SK-N-SH (cell line): ENCODE results near the gene LRMDA. TPM values are rescaled to one million over a fixed set of nuclear protein-coding genes. Genes with fewer than 3 reads are reported as not detected.

ENCODE experiments used
- CTCF ChIA-PET: fragments of 300-600, 350-600 bp; formaldehyde crosslinking; extraction: SDS; loops from one replicate; lab custom pipeline; 2021; lab: Yijun Ruan, JAX
- POLR2A ChIA-PET: fragments of 350-600 bp; sonication (Branson Sonifier 250); formaldehyde crosslinking; extraction: SDS; loops from one replicate; lab custom pipeline; 2020; ENCODE audit warnings: antibody characterized with exemption, inconsistent platforms; lab: Yijun Ruan, JAX
- DNase-seq: peaks from one replicate; pipeline ENCODE4 v3.0.0; 2012
- H2AFZ ChIP-seq: fragments of 200-600 bp; sonication (generic); 2 replicates; pipeline ENCODE4 v1.8.1; 2016; ENCODE audit warnings: antibody characterized with exemption, mild to moderate bottlenecking, low read depth
- H3F3A ChIP-seq: fragments of 200-600 bp; sonication (generic); replicated peaks from 2 replicates; pipeline ENCODE3; 2016; ENCODE audit warnings: antibody characterized with exemption, mild to moderate bottlenecking; ENCODE audit not compliant: insufficient read depth
- H3K27ac ChIP-seq, 2 experiments: fragments of 200-500 bp in 1 of 2; fragments of 200-600 bp in 1 of 2; sonication (Bioruptor generic) in 1 of 2; sonication (generic), shearing (Covaris generic) in 1 of 2; 2 replicates each; pipeline versions ENCODE4 v1.5.1 to v1.6.1; 2014 to 2016; ENCODE audit warnings: low read depth in 2 of 2, inconsistent platforms in 1 of 2, low read length in 1 of 2, mild to moderate bottlenecking in 1 of 2, mixed read lengths in 1 of 2
- H3K27me3 ChIP-seq: fragments of 200-600 bp; sonication (generic), shearing (Covaris generic); 2 replicates; pipeline ENCODE4 v1.6.1; 2016; ENCODE audit warnings: mixed run types; ENCODE audit not compliant: insufficient read depth
- H3K36me3 ChIP-seq, 2 experiments: fragments of 200-500 bp in 1 of 2; fragments of 200-600 bp in 1 of 2; sonication (Bioruptor generic) in 1 of 2; sonication (generic) in 1 of 2; replicated peaks in 1 of 2; 2 replicates each; pipeline versions ENCODE3 to v1.5.1; 2014 to 2016; ENCODE audit warnings: low read length in 1 of 2, mild to moderate bottlenecking in 1 of 2; ENCODE audit not compliant: insufficient read depth in 2 of 2, control insufficient read depth in 1 of 2
- H3K4me1 ChIP-seq, 2 experiments: fragments of 200-500 bp in 1 of 2; fragments of 200-600 bp in 1 of 2; sonication (Bioruptor generic) in 1 of 2; sonication (generic), shearing (Covaris generic) in 1 of 2; 2 replicates each; pipeline versions ENCODE4 v1.5.1 to v1.6.1; 2014 to 2016; ENCODE audit warnings: low read depth in 1 of 2, low read length in 1 of 2, mixed run types in 1 of 2; ENCODE audit not compliant: insufficient read depth in 2 of 2, control insufficient read depth in 1 of 2
- H3K4me2 ChIP-seq: fragments of 200-600 bp; sonication (generic), shearing (Covaris generic); 2 replicates; pipeline ENCODE4 v1.6.1; 2017; ENCODE audit warnings: mixed run types
- H3K4me3 ChIP-seq, 2 experiments: fragments of 200-500 bp in 1 of 2; fragments of 200-600 bp in 1 of 2; sonication (Bioruptor generic) in 1 of 2; sonication (generic), shearing (Covaris generic) in 1 of 2; 2 replicates each; pipeline versions ENCODE4 v1.5.1 to v1.8.1; 2014 to 2016; ENCODE audit warnings: low read depth in 2 of 2, inconsistent platforms in 1 of 2, low read length in 1 of 2, mild to moderate bottlenecking in 1 of 2, mixed read lengths in 1 of 2, moderate library complexity in 1 of 2
- H3K79me2 ChIP-seq: fragments of 200-600 bp; sonication (generic); 2 replicates; pipeline ENCODE4 v1.8.1; 2017; ENCODE audit warnings: mild to moderate bottlenecking; ENCODE audit not compliant: insufficient read depth
- H3K9ac ChIP-seq: fragments of 200-600 bp; sonication (generic); 2 replicates; pipeline ENCODE4 v1.6.1; 2017; ENCODE audit warnings: mixed run types
- H3K9me2 ChIP-seq: fragments of 200-600 bp; sonication (generic); 2 replicates; pipeline ENCODE4 v1.6.1; 2017; ENCODE audit warnings: mixed run types
- H3K9me3 ChIP-seq: fragments of 200-600 bp; sonication (generic); 2 replicates; pipeline ENCODE4 v1.6.1; 2017; ENCODE audit warnings: mixed run types, mild to moderate bottlenecking, moderate library complexity
- H4K20me1 ChIP-seq: fragments of 200-600 bp; sonication (generic); 2 replicates; pipeline ENCODE4 v1.6.1; 2017; ENCODE audit warnings: mild to moderate bottlenecking, mixed run types; ENCODE audit not compliant: insufficient read depth
- CHD2 ChIP-seq: fragments of 150-350 bp; IDR thresholded peaks from 2 replicates; pipeline ENCODE4 v1.6.1; 2018; ENCODE audit warnings: low read length; ENCODE audit not compliant: partially characterized antibody
- ELF1 ChIP-seq: IDR thresholded peaks from 2 replicates; pipeline ENCODE4 v1.4.0; 2012
- EZH2phosphoT487 ChIP-seq: fragments of 200-600 bp; sonication (generic); IDR thresholded peaks from 2 replicates; pipeline ENCODE4 v1.6.1; 2017; ENCODE audit warnings: low read depth, mixed run types, mild to moderate bottlenecking, antibody characterized with exemption, moderate library complexity, borderline replicate concordance
- GATA2 ChIP-seq: sonication (generic); formaldehyde crosslinking; IDR thresholded peaks from 2 replicates; pipeline ENCODE4 v1.5.0; 2020; ENCODE audit warnings: mild to moderate bottlenecking, missing genetic modification reagents
- IRF3 ChIP-seq: fragments of 150-350 bp; IDR thresholded peaks from 2 replicates; pipeline ENCODE4 v1.6.1; 2016; ENCODE audit warnings: mild to moderate bottlenecking, low read depth, low read length
- JUND ChIP-seq: IDR thresholded peaks from 2 replicates; pipeline ENCODE4 v1.4.0; 2012
- NFIC ChIP-seq: IDR thresholded peaks from 2 replicates; pipeline ENCODE4 v1.4.0; 2012; ENCODE audit warnings: borderline replicate concordance
- NRF1 ChIP-seq: IDR thresholded peaks from 2 replicates; pipeline ENCODE4 v1.6.1; 2012; ENCODE audit warnings: low read depth, mild to moderate bottlenecking, low read length
- PBX3 ChIP-seq: IDR thresholded peaks from 2 replicates; pipeline ENCODE4; 2012
- POLR2AphosphoS5 ChIP-seq: IDR thresholded peaks from 2 replicates; pipeline ENCODE4 v1.6.1; 2012; ENCODE audit warnings: low read depth, low read length
- RCOR1 ChIP-seq: fragments of 150-350 bp; IDR thresholded peaks from 2 replicates; pipeline ENCODE4 v1.6.1; 2017; ENCODE audit warnings: antibody characterized with exemption, low read length
- RXRA ChIP-seq: IDR thresholded peaks from 2 replicates; pipeline ENCODE4 v1.4.0; 2012; ENCODE audit warnings: low read depth, mild to moderate bottlenecking, borderline replicate concordance
- TAF1 ChIP-seq: IDR thresholded peaks from 2 replicates; pipeline ENCODE4 v1.6.1; 2012; ENCODE audit warnings: low read depth, mild to moderate bottlenecking, low read length, moderate library complexity, borderline replicate concordance
- TCF12 ChIP-seq: IDR thresholded peaks from 2 replicates; pipeline ENCODE4 v1.4.0; 2012
- TEAD4 ChIP-seq: IDR thresholded peaks from 2 replicates; pipeline ENCODE4 v1.4.0; 2012; ENCODE audit warnings: mild to moderate bottlenecking, borderline replicate concordance; ENCODE audit not compliant: insufficient read depth
- USF1 ChIP-seq: IDR thresholded peaks from 2 replicates; pipeline ENCODE4 v1.4.0; 2012; ENCODE audit warnings: low read depth, borderline replicate concordance
- YY1 ChIP-seq: IDR thresholded peaks from 2 replicates; pipeline ENCODE4 v1.4.0; 2012; ENCODE audit warnings: low read depth, mild to moderate bottlenecking
- ZBTB33 ChIP-seq: IDR thresholded peaks from 2 replicates; pipeline ENCODE4 v1.4.0; 2012; ENCODE audit warnings: low read depth, borderline replicate concordance
- WGBS: methylation state at CpG from one replicate; pipeline ENCODE4 v1.1.6; 2017; ENCODE audit warnings: low lambda C conversion rate; 5-methylcytosine and 5-hydroxymethylcytosine counted together
- polyA plus RNA-seq, 3 experiments: library from polyadenylated mRNA; depleted of rRNA; stranded (reverse); fragments of >200 nt; gene quantifications; 2 replicates each; pipeline ENCODE4 v1.2.3, GENCODE V29; 2012

Gene LRMDA
- polyA plus RNA-seq, 1 of the 3 experiments (the other 2 are of a cell fraction) = 0.95 TPM

- no peaks in the 10 kb centered on the region for H4K20me1 ChIP-seq
- 66% methylated on average over 5 of the region's 5 CpGs for WGBS
- no peaks in the 10 kb centered on the region for H3K27me3 ChIP-seq
- no peak overlapping the region; a peak in 1 of 4 replicates for H3K27ac ChIP-seq
- no peaks in the 10 kb centered on the region for H3K79me2 ChIP-seq
- H3K4me1 ChIP-seq = no peaks in the 10 kb centered on the region
- H3K36me3 ChIP-seq = no peaks in the 10 kb centered on the region
- H3K9me2 ChIP-seq = no peaks in the 10 kb centered on the region
- H3K9me3 ChIP-seq = no peaks in the 10 kb centered on the region
- TF ChIP-seq POLR2AphosphoS5 (no peak), NRF1 (no peak), YY1 (no peak), TAF1 (no peak), RXRA (no peak), IRF3 (no peak)
- H3F3A ChIP-seq = no peaks in the 10 kb centered on the region
- CTCF ChIA-PET = no interaction called here
- no peak overlapping the region for H3K9ac ChIP-seq
- no peak overlapping the region for H2AFZ ChIP-seq
- POLR2A ChIA-PET = no interaction called here
- no peak overlapping the region for H3K4me3 ChIP-seq
- DNase-seq = no peak
- no peak overlapping the region for H3K4me2 ChIP-seq
These were observed 174.9 kb downstream of the LRMDA start for GRCh38 chr10:75606203-75606779.

- DNase-seq = no peak
- Histone ChIP-seq H3K4me3 (no peak overlapping the region), H3K4me2 (no peak overlapping the region), H3K4me1 (no peaks in the 10 kb centered on the region; a peak in 1 of 4 replicates), H3K27me3 (no peaks in the 10 kb centered on the region), H2AFZ (no peak overlapping the region), H3F3A (no peaks in the 10 kb centered on the region), H3K9me3 (no peaks in the 10 kb centered on the region), H3K27ac (no peak overlapping the region), H3K79me2 (no peaks in the 10 kb centered on the region)
- ChIA-PET POLR2A (no interaction called here), CTCF (no interaction called here)
- TF ChIP-seq JUND (no peak), CHD2 (no peak), EZH2phosphoT487 (no peak), TCF12 (no peak)
- TF ChIP-seq, all 33 proteins: peak for 0
- Histone ChIP-seq H3K9ac (no peak overlapping the region), H3K9me2 (no peaks in the 10 kb centered on the region), H4K20me1 (no peaks in the 10 kb centered on the region), H3K36me3 (no peaks in the 10 kb centered on the region)
These were observed 176.2 kb downstream of the LRMDA start for GRCh38 chr10:75607576-75607975.

GRCh38 chr10:75610183-75610582 is 178.8 kb downstream of the LRMDA start:
- no peak overlapping the region for H3K4me2 ChIP-seq
- no peak overlapping the region for H2AFZ ChIP-seq
- no peak overlapping the region for H3K4me3 ChIP-seq
- H3K27ac ChIP-seq = no peak overlapping the region
- peaks cover 0 to 6% of the 10 kb centered on the region in 2 experiments; a peak in 2 of 4 replicates for H3K4me1 ChIP-seq
- no peaks in the 10 kb centered on the region for H3K36me3 ChIP-seq
- WGBS = 18% methylated on average over 1 of the region's 1 CpG
- H3K9me3 ChIP-seq = no peaks in the 10 kb centered on the region
- H3K9ac ChIP-seq = no peak overlapping the region
- H3K9me2 ChIP-seq = no peaks in the 10 kb centered on the region
- no peaks in the 10 kb centered on the region for H3K79me2 ChIP-seq
- no peaks in the 10 kb centered on the region for H3F3A ChIP-seq
- no peaks in the 10 kb centered on the region for H3K27me3 ChIP-seq
- POLR2A ChIA-PET = no interaction called here
- no peaks in the 10 kb centered on the region for H4K20me1 ChIP-seq
- CTCF ChIA-PET = no interaction called here
- DNase-seq = no peak
- no peak for TF ChIP-seq NFIC
- no peak for TF ChIP-seq USF1
- TF ChIP-seq YY1 = no peak
- TF ChIP-seq TAF1 = no peak
- no peak for TF ChIP-seq TEAD4
- TF ChIP-seq GATA2 (CRISPR knock-in tag) = no peak
- no peak for TF ChIP-seq PBX3
- no peak for TF ChIP-seq ELF1
- no peak for TF ChIP-seq RCOR1
- no peak for TF ChIP-seq RXRA
- no peak for TF ChIP-seq ZBTB33
